K562 (cell line): ENCODE data around the gene FTSJ3. TPM values are rescaled to one million over a fixed set of nuclear protein-coding genes. Genes with fewer than 3 reads are reported as not detected.
A peak's percentile ranks its signal among the peaks of the same experiment; 100 is the strongest.

ENCODE experiments used
- ATAC-seq: fragments of 200-7000 bp; cut with Tn5 transposase; 3 replicates; pipeline ENCODE4 v1.9.1; 2020; ENCODE audit warnings: moderate library complexity
- BruUV-seq: library from RNA; stranded (reverse); fragments of 400-500 nt; replicated peaks from 2 replicates; lab custom pipeline; 2021; lab: Mats Ljungman, UMichigan
- CTCF ChIA-PET: fragments of 300-600 bp; formaldehyde crosslinking; extraction: SDS; loops from one replicate; lab custom pipeline; 2021; ENCODE audit warnings: low intra/inter-chr PET ratio; lab: Yijun Ruan, JAX
- POLR2A ChIA-PET: fragments of 300-600, 350-650 bp; sonication (Branson Sonifier 250); formaldehyde crosslinking; extraction: SDS; loops from one replicate; lab custom pipeline; 2021; ENCODE audit warnings: antibody characterized with exemption, inconsistent platforms; lab: Yijun Ruan, JAX
- DNase-seq, 4 experiments: peaks; one replicate each; pipeline versions ENCODE4 v3.0.0 to v3.0.0-alpha.2; 2011 to 2018; ENCODE audit warnings: low spot score in 3 of 4, mixed read lengths in 3 of 4; ENCODE audit errors: extremely low read depth in 1 of 4
- FAIRE-seq: peaks from 2 replicates; lab custom pipeline; 2011; peaks lifted over from hg19 to GRCh38; lab: Jason Lieb, UNC
- H2AFZ ChIP-seq: 2 replicates; pipeline ENCODE4 v1.6.0; 2011; ENCODE audit warnings: low read depth, low read length, control low read depth, inconsistent platforms
- H3K27ac ChIP-seq: fragments of 200-600 bp; 3 replicates; pipeline ENCODE4 v1.8.0; 2011; ENCODE audit warnings: low read depth, mild to moderate bottlenecking, control low read depth, inconsistent platforms, low read length, moderate library complexity, mixed read lengths; ENCODE audit errors: extremely low read depth
- H3K27me3 ChIP-seq, 2 experiments: fragments of 300-600 bp in 1 of 2; 2 replicates in 1 of 2; 3 replicates in 1 of 2; pipeline versions ENCODE4 v1.6.0 to v1.8.0; 2011; ENCODE audit warnings: inconsistent platforms in 2 of 2, low read length in 2 of 2, mild to moderate bottlenecking in 1 of 2, mixed read lengths in 1 of 2, moderate library complexity in 1 of 2; ENCODE audit not compliant: control insufficient read depth in 2 of 2, insufficient read depth in 2 of 2
- H3K36me3 ChIP-seq: fragments of 300-600 bp; 3 replicates; pipeline ENCODE4 v1.8.0; 2011; ENCODE audit warnings: mild to moderate bottlenecking, low read length, inconsistent platforms; ENCODE audit not compliant: control insufficient read depth, insufficient read depth
- H3K4me1 ChIP-seq, 2 experiments: fragments of 200-600 bp in 1 of 2; replicated peaks in 1 of 2; 2 replicates in 1 of 2; 3 replicates in 1 of 2; pipeline versions ENCODE4 v1.5.1 to v1.8.0; 2011; ENCODE audit warnings: inconsistent platforms in 2 of 2, low read length in 2 of 2, mild to moderate bottlenecking in 1 of 2, mixed read lengths in 1 of 2, moderate library complexity in 1 of 2; ENCODE audit not compliant: control insufficient read depth in 2 of 2, insufficient read depth in 2 of 2
- H3K4me2 ChIP-seq: 2 replicates; pipeline ENCODE4 v1.6.1; 2011; ENCODE audit warnings: low read length, control low read depth, inconsistent platforms, mixed read lengths; ENCODE audit not compliant: insufficient read depth
- H3K4me3 ChIP-seq: fragments of 200-600 bp; sonication (generic), shearing (Covaris generic); 2 replicates; pipeline ENCODE4 v1.5.1; 2016; ENCODE audit warnings: control low read depth, inconsistent platforms
- H3K79me2 ChIP-seq: fragments of 200-600 bp; 3 replicates; pipeline ENCODE4 v1.8.0; 2011; ENCODE audit warnings: low read length, inconsistent platforms; ENCODE audit not compliant: control insufficient read depth, insufficient read depth
- H3K9ac ChIP-seq, 2 experiments: 2 replicates each; pipeline versions ENCODE4 v1.6.0 to v1.6.1; 2011; ENCODE audit warnings: low read depth in 2 of 2, low read length in 2 of 2, control low read depth in 1 of 2, inconsistent platforms in 1 of 2, mild to moderate bottlenecking in 1 of 2, mixed read lengths in 1 of 2; ENCODE audit not compliant: insufficient read depth in 1 of 2
- H3K9me1 ChIP-seq: one replicate; pipeline ENCODE4 v1.6.0; 2011; ENCODE audit warnings: inconsistent platforms, mild to moderate bottlenecking, low read length, moderate library complexity; ENCODE audit not compliant: control insufficient read depth, insufficient read depth
- H3K9me3 ChIP-seq: replicated peaks from 2 replicates; pipeline ENCODE4 v1.5.1; 2011; ENCODE audit warnings: low read depth, low read length, inconsistent platforms; ENCODE audit not compliant: control insufficient read depth, insufficient read depth
- H4K20me1 ChIP-seq: replicated peaks from 2 replicates; pipeline ENCODE4 v1.6.1; 2011; ENCODE audit warnings: low read length, inconsistent platforms, mixed read lengths; ENCODE audit not compliant: control insufficient read depth, insufficient read depth
- HNRNPH1 ChIP-seq: fragments of 200-400 bp; formaldehyde crosslinking; optimal IDR thresholded peaks from 2 replicates; pipeline ENCODE3; 2017; ENCODE audit warnings: low read depth, mild to moderate bottlenecking, low read length, moderate library complexity
- KDM5B ChIP-seq: fragments of 200-600 bp; sonication (generic); IDR thresholded peaks from 2 replicates; pipeline ENCODE4 v1.6.1; 2012; ENCODE audit warnings: low read depth, mild to moderate bottlenecking, moderate library complexity, low read length, control low read depth, inconsistent platforms; ENCODE audit not compliant: insufficient replicate concordance
- RAD21 ChIP-seq, 2 experiments: fragments of 250-450 bp in 1 of 2; fragments of 450-650 bp in 1 of 2; sonication (Bioruptor Pico) in 1 of 2; formaldehyde crosslinking in 1 of 2; IDR thresholded peaks in 1 of 2; conservative IDR thresholded peaks in 1 of 2; 2 replicates each; pipeline versions ENCODE4 v1.4.0 to v1.8.0; 2020 to 2022; ENCODE audit warnings: mild to moderate bottlenecking in 2 of 2, moderate library complexity in 1 of 2
- RBFOX2 ChIP-seq: fragments of 200-400 bp; formaldehyde crosslinking; IDR thresholded peaks from 2 replicates; pipeline ENCODE4 v1.6.1; 2017; ENCODE audit warnings: low read depth, mild to moderate bottlenecking, low read length, moderate library complexity
- WGBS: fragments of 100-300 bp; shearing (Covaris generic); methylation state at CpG from one replicate; pipeline ENCODE4 v1.1.6; 2016; ENCODE audit warnings: low coverage, mixed read lengths; ENCODE audit not compliant: insufficient coverage; ENCODE audit errors: missing lambda C conversion rate; 5-methylcytosine and 5-hydroxymethylcytosine counted together
- in situ Hi-C: fragments of 300-500 bp; cut with MboI; formaldehyde crosslinking; loops from 4 replicates; pipeline ENCODE4 v1.15.0; 2018; ENCODE audit warnings: inconsistent platforms, mixed read lengths
- intact Hi-C: fragments of 100-400 bp; cut with micrococcal nuclease; formaldehyde crosslinking; loops from 2 replicates; pipeline ENCODE4 v1.14.2; 2022
- polyA plus RNA-seq, 8 experiments: library from polyadenylated mRNA; depleted of rRNA in 4 of 8; stranded (reverse) in 5 of 8; unstranded in 3 of 8; fragments of >200 nt; fragmentation: Nextera tagmentation in 2 of 8; fragmentation: Illumina TruSeq in 1 of 8; extraction: Ambion mirVana in 2 of 8; extraction: Trizol in 1 of 8; gene quantifications; 2 replicates each; pipeline versions ENCODE4 v1.2.1 to v1.2.3, GENCODE V29; 2011 to 2014; ENCODE audit warnings: inconsistent platforms in 1 of 8, missing spikeins in 1 of 8
- total RNA-seq, 7 experiments: library from RNA; depleted of rRNA in 6 of 7; stranded (reverse); fragments of >200 nt in 6 of 7; fragmentation: Illumina TruSeq in 2 of 7; extraction: Trizol in 2 of 7; gene quantifications; 2 replicates each; pipeline versions ENCODE4 v1.2.1 to v1.2.3, GENCODE V29; 2011 to 2021; ENCODE audit warnings: low replicate concordance in 1 of 7
- TF ChIP-seq, protein P1 (sequence below), 2 experiments: IDR thresholded peaks in 1 of 2; conservative IDR thresholded peaks in 1 of 2; 2 replicates each; pipeline ENCODE4 v1.6.1; 2016; ENCODE audit warnings: low read depth in 2 of 2, mild to moderate bottlenecking in 1 of 2, missing compliant biosample characterization in 1 of 2, missing genetic modification characterization in 1 of 2, moderate library complexity in 1 of 2
- TF ChIP-seq, protein P2 (sequence below): fragments of 200-600 bp; sonication (generic); IDR thresholded peaks from one replicate; pipeline ENCODE4 v1.6.1; 2012; ENCODE audit warnings: mild to moderate bottlenecking, low read depth, low read length, inconsistent platforms

Gene FTSJ3
- total and polyA plus RNA-seq, 9 of the 15 experiments (the other 6 are each of a cell fraction or from before 2014, with no cell fraction given), result 18.0 to 65.6 (median 52.4) TPM

DNA sequence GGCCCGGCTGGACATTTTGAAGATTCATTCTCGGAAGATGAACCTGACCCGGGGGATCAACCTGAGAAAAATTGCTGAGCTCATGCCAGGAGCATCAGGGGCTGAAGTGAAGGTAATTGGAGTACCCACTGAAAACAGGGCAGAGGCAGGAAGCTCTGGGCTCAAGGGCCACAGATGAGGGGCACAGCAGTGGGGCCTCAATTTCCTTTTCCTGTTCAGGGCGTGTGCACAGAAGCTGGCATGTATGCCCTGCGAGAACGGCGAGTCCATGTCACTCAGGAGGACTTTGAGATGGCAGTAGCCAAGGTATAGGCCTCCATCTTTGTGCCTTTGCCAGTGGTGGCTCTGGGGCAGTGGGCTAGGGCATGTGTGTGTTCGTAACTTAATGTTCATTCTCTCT is 4.0 kb upstream of the FTSJ3 start:
- intact Hi-C loops, result loop anchor here (10.0 kb wide), 1 partner anchor 137 kb away; no protein-coding TSS in a partner anchor
- in situ Hi-C loops, result loop anchor here (25.0 kb wide), 1 partner anchor 394 kb away; the partner anchor contains the start of gene CYB561
- Histone ChIP-seq H3K4me1 (peaks cover 9 to 11% of the 10 kb centered on the region in 2 experiments; a peak in 3 of 5 replicates), H3K9ac (no peak overlapping the region), H3K9me1 (no peaks in the 10 kb centered on the region), H3K79me2 (peaks cover 38% of the 10 kb centered on the region), H4K20me1 (no peaks in the 10 kb centered on the region), H3K27me3 (no peaks in the 10 kb centered on the region), H3K36me3 (peaks cover 83% of the 10 kb centered on the region), H3K4me3 (no peak overlapping the region), H3K27ac (no peak overlapping the region), H3K9me3 (no peaks in the 10 kb centered on the region), H2AFZ (no peak overlapping the region), H3K4me2 (no peak overlapping the region)
- no TSS peak for BruUV-seq
- CTCF ChIA-PET, result no interaction called here
- ATAC-seq, result no peak
- FAIRE-seq, result no peak
- POLR2A ChIA-PET, result interaction anchor here (1.0 to 4.6 kb wide), 3 partner anchors 10 to 61 kb away, joined by 3 to 66 read pairs (median 3); partner anchors contain the start of gene SMARCD2
- 91% methylated on average over 7 of the region's 8 CpGs for WGBS
- no peak for DNase-seq
- TF ChIP-seq KDM5B (no peak), RBFOX2 (peak; percentile 33; the same call in 1 of the 2 replicates), HNRNPH1 (no peak), RAD21 (CRISPR knock-in tag; conservative IDR thresholded peaks at IDR 0.05 in 1 of 2, IDR thresholded peaks at IDR 0.05 in 1 of 2) (no peak)
- TF ChIP-seq, protein P1, sequence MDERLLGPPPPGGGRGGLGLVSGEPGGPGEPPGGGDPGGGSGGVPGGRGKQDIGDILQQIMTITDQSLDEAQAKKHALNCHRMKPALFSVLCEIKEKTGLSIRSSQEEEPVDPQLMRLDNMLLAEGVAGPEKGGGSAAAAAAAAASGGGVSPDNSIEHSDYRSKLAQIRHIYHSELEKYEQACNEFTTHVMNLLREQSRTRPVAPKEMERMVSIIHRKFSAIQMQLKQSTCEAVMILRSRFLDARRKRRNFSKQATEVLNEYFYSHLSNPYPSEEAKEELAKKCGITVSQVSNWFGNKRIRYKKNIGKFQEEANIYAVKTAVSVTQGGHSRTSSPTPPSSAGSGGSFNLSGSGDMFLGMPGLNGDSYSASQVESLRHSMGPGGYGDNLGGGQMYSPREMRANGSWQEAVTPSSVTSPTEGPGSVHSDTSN (CRISPR knock-in tag; IDR thresholded peaks at IDR 0.05; ENCODE audit: low read depth), result no peak
- TF ChIP-seq, protein P1 (tag; conservative IDR thresholded peaks at IDR 0.05; ENCODE audit: low read depth), result no peak
- TF ChIP-seq, protein P2, sequence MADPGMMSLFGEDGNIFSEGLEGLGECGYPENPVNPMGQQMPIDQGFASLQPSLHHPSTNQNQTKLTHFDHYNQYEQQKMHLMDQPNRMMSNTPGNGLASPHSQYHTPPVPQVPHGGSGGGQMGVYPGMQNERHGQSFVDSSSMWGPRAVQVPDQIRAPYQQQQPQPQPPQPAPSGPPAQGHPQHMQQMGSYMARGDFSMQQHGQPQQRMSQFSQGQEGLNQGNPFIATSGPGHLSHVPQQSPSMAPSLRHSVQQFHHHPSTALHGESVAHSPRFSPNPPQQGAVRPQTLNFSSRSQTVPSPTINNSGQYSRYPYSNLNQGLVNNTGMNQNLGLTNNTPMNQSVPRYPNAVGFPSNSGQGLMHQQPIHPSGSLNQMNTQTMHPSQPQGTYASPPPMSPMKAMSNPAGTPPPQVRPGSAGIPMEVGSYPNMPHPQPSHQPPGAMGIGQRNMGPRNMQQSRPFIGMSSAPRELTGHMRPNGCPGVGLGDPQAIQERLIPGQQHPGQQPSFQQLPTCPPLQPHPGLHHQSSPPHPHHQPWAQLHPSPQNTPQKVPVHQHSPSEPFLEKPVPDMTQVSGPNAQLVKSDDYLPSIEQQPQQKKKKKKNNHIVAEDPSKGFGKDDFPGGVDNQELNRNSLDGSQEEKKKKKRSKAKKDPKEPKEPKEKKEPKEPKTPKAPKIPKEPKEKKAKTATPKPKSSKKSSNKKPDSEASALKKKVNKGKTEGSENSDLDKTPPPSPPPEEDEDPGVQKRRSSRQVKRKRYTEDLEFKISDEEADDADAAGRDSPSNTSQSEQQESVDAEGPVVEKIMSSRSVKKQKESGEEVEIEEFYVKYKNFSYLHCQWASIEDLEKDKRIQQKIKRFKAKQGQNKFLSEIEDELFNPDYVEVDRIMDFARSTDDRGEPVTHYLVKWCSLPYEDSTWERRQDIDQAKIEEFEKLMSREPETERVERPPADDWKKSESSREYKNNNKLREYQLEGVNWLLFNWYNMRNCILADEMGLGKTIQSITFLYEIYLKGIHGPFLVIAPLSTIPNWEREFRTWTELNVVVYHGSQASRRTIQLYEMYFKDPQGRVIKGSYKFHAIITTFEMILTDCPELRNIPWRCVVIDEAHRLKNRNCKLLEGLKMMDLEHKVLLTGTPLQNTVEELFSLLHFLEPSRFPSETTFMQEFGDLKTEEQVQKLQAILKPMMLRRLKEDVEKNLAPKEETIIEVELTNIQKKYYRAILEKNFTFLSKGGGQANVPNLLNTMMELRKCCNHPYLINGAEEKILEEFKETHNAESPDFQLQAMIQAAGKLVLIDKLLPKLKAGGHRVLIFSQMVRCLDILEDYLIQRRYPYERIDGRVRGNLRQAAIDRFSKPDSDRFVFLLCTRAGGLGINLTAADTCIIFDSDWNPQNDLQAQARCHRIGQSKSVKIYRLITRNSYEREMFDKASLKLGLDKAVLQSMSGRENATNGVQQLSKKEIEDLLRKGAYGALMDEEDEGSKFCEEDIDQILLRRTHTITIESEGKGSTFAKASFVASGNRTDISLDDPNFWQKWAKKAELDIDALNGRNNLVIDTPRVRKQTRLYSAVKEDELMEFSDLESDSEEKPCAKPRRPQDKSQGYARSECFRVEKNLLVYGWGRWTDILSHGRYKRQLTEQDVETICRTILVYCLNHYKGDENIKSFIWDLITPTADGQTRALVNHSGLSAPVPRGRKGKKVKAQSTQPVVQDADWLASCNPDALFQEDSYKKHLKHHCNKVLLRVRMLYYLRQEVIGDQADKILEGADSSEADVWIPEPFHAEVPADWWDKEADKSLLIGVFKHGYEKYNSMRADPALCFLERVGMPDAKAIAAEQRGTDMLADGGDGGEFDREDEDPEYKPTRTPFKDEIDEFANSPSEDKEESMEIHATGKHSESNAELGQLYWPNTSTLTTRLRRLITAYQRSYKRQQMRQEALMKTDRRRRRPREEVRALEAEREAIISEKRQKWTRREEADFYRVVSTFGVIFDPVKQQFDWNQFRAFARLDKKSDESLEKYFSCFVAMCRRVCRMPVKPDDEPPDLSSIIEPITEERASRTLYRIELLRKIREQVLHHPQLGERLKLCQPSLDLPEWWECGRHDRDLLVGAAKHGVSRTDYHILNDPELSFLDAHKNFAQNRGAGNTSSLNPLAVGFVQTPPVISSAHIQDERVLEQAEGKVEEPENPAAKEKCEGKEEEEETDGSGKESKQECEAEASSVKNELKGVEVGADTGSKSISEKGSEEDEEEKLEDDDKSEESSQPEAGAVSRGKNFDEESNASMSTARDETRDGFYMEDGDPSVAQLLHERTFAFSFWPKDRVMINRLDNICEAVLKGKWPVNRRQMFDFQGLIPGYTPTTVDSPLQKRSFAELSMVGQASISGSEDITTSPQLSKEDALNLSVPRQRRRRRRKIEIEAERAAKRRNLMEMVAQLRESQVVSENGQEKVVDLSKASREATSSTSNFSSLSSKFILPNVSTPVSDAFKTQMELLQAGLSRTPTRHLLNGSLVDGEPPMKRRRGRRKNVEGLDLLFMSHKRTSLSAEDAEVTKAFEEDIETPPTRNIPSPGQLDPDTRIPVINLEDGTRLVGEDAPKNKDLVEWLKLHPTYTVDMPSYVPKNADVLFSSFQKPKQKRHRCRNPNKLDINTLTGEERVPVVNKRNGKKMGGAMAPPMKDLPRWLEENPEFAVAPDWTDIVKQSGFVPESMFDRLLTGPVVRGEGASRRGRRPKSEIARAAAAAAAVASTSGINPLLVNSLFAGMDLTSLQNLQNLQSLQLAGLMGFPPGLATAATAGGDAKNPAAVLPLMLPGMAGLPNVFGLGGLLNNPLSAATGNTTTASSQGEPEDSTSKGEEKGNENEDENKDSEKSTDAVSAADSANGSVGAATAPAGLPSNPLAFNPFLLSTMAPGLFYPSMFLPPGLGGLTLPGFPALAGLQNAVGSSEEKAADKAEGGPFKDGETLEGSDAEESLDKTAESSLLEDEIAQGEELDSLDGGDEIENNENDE, result no peak
